Activated CD8-positive, alpha-beta memory T cell treated with anti-CD3 and anti-CD28 coated beads, Interleukin-2, amount 50 U/mL, for 4 hours (primary cell): ENCODE data around the gene MIEF1.

Experiments
- DNase-seq: peaks from one replicate; pipeline ENCODE4 v3.0.0-alpha.2; 2020

Gene MIEF1

DNA sequence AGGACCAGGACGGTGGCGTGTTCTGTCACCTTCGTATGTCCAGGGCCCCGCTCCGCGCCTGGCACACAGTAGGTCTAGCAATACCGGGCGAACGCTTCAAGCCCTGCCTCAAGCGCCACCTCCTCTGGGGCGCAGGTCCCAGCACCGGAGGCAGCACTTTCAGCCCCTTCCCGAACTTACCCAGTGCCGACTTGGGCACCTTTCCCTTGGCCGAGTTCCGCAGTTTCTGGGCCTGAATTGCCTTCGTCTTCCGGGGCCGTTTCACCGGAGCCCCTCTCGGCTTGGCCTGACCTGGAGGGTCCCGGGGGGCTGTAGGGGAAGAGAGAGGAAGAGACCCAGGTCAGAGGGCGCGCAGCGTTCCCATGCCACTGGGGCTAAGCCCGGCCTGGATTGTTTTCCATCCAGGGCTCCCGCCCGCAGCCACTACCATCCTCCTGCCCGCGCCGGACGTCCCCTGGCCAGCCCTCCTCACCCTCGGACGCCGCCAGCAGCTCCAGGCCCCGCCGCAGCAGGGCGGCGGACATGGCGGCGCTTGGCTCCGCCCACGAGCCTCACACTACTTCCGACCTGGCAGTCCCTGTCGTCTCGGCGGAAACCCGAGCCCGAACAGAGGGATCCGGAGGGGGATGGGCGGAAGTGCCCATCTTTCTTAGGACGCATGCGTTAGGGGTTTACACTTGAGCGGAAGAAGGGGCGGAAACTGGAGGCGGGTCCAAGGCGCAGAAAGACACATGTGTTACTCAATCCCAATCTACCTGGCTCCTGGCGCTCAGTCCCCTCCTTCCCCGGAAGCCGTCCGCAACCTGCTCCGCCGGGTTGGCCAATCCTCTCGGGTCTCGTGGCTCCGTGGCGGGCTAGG, 30.4 kb downstream of the MIEF1 start, which contains the start of gene RPS19BP1:
RPS19BP1 (minus strand) TSS at position 534 of the 859 bp plus-strand sequence; CDS start at position 524, 10 bp downstream.
- DNase-seq: peak; percentile 99

- DNase-seq: no peak
Observed at GRCh38 chr22:39534092-39534506, 32.0 kb downstream of the MIEF1 start.

DNA sequence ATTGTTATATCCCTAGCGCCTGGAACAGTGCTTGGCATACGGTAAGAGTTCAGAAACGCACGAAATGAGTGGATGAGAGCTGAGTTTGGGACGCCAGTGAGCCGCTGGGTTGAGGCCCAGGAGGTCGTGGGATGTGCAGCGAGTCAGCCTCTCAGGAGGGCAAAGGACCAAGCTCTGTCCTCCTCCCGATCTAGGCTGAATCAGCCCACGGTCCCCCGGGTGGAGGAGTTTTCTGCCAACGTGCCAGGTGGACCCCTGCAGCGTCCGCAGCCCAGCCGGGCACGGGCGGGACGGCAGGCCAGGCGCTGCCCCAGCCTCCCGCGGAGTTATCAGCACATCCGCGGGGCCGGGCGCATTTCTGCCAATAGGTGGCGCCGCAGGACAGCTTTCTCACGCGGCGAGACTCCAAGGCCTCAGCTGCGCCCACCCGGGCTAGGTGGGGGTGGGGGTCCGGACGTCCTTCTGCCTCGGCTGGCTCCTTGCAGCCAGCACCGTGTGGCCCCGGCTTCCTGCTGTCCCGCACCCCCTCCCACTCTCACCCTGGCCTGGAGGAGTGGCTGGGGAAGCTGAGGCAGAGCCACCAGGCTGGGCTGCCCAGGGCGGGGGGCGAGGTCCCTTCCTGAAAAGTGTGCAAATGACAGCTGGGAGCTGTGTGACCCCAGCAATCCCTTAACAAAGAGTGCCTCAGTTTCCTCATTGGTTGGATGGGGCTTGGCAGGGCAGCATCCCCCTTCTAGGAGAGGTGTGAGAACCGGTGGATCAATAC, 32.7 kb downstream of the MIEF1 start:
- peak; percentile 83 for DNase-seq

DNA sequence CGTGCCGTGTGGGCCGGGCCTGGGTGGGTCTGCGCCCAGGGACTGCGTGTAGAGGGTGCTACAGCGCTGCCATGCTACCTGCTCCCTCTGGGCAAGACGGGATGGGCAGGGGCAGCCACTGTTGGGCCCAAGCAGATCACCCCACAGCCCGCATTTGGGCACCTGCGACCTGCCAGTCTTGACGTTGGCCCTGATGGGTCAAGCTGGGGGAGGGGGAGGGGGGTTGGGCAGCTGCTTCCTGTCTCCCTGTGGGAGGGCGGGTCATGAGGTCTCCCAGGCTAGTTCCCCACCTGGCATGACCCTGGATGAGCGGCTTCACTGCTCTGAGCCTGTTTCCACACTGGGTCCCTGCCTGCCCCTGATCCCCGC, 33.3 kb downstream of the MIEF1 start:
- no peak for DNase-seq

DNA sequence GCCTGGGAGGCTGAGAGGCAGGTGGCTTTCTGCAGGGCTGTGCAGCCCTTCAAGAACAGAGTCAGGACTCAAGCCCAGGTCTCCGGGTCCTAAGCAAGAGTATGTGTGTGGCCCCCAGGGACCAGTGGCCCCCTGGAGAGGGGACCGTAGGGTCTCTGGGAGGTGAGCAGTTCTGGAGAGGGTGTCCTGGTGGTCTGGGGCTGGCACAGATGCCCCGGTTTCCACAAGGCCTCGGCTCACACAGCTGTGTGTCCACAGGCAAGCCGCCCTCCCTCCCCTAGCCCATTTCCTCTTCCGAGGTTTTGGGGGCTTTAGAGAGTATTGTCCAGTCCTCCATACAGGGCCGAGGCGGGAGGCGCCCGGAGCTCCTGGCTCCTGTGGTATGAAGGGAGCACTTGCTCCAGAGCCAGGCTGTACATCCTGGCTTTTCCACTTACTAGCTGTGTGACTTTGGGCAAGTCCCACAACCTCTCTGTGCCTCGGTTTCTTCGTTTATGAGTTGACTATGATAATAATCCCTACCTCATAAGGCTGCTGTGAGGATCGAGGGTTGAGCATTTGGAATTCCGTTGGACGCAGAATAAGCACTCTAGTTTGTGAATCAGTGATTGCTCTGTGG, 33.9 kb downstream of the MIEF1 start:
- no peak for DNase-seq

GRCh38 chr22:39536711-39537110, 34.6 kb downstream of the MIEF1 start:
- DNase-seq: no peak

- no peak for DNase-seq
Observed at GRCh38 chr22:39537975-39538374, 35.9 kb downstream of the MIEF1 start.

DNA sequence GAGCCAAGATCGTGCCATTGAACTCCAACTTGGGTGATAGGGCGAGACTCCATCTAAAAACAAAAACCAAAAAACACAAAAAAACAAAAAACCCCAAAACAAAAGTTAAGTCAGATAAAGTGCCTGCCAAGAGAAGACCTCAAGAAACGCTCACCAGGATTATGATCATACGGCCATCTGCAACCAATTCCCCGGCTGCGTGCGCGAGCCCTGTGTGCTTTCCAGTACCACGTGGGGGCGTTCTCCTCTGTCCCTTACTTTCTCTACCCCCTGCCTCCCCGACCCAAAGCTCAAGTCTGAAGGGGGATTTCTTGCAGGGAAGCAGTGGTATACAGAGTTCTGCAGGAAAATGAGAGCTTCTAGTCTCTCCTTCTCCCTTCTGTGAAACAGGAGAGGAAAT, 41.0 kb downstream of the MIEF1 start:
- no peak for DNase-seq

GRCh38 chr22:39545386-39546365, 43.6 kb downstream of the MIEF1 start:
- peak; percentile 72 for DNase-seq

- no peak for DNase-seq
Observed at GRCh38 chr22:39546889-39547586, 44.9 kb downstream of the MIEF1 start.

DNA sequence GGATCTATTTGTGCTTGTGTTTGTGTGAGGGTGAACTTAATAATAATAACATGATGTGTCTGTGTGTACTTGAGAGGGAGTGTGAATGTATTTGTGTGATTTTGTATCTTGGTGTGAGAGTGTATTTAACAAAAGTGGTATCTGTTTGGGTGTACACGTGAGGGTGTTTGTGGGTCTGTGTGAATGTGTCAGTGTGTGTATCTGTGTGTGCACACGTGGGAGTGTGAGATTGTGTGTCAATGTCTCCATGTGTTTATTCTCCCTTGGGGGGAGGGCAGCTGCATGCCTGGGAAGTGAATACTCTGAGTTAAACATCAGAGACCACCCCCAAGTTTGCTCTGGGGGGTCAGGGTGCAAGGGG, 45.5 kb downstream of the MIEF1 start:
- no peak for DNase-seq

DNA sequence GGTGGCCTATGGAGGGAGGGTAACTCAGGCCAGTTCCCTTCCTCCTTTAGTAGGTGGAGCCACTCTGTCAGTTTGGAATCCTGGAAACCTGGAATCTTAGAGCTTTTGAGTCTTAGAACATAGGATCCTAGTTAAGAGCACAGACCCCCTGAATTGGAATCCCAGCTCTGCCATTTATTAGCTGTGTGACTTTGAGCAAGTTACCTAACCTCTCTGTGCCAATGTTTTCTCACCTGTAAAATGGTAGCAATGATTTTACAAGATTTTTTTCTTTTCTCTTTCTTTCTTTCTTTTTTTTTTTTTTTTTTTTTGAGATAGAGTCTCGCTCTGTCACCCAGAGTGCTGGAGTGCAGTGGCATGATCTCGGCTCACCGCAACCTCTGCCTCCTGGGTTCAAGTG, 51.3 kb downstream of the MIEF1 start:
- no peak for DNase-seq

DNA sequence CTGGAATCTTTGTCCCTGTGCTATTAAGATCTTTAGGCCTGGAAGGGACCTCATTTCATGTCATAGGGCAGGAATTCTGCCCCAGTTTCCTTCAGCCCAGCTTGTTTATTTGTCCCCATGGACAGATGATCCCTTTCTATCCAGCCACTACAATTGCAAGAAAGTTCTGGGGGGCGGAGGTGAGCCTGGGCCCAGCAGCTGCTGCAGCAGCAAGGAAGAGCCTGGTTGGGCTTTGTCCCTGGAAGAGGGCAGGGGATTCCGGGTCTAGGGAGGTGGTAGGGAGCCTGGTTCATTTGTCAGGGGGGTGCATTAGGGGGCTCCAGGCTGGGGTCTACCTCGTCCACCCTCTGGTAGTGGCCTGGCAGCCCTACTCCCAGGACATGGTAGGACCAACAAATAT, 52.1 kb downstream of the MIEF1 start:
- DNase-seq: no peak

- peak; percentile 51 for DNase-seq
Observed at GRCh38 chr22:39556970-39557841, 55.1 kb downstream of the MIEF1 start.

- no peak for DNase-seq
Observed at GRCh38 chr22:39558254-39558727, 56.2 kb downstream of the MIEF1 start.

DNA sequence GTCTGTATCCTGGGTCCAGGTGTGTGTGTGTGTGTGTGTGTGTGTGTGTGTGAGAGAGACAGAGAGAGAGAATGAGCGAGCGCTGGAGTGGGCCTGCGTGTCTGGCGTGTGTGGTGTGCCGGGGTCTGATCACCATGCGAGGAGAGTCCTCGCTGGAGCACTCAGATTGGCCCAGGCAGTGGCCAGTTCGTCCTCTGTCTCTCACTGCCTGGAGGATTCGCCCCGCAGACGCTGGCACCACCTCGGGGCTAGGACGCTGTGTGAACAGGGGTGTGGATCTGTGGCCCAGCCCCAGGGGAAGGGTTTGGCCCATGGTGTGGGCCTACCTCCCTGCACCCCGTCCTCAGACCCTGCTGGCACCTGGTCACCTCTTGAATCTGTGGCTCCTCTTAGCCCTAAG, 56.9 kb downstream of the MIEF1 start:
- DNase-seq: no peak

- DNase-seq: no peak
Observed at GRCh38 chr22:39559456-39560105, 57.5 kb downstream of the MIEF1 start.

- DNase-seq: no peak
Observed at GRCh38 chr22:39560127-39560526, 58.0 kb downstream of the MIEF1 start.

DNA sequence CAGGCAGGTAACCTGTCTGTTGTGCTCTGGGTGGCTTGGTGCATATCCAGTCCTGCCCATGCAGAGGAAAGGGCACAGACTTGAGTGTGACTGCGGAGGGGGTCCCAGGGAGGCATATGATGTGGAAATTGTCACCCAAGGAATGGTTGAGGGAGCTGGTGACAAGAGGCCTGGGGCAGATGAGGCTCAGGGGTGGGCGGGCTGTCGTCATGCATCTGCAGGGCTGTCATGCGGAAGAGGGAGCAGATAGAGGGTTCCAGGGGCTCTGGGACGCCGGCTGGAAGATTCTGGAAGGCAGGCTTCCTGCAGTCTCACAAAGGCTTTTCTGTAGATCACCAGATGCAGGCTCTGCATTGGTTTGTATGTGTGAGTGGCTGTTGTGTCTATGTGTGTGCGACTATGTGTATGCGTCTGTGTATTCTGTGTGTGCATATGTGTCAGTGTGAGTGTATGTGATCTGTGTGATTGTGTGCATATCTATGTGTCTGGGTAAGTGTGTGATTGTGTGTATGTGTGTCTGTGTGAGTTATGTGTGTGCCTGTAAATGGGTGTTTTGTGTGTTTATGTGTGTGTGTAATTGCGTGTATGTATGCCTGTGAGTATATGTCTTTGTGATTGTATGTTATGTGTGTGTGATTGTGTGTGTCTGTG, 60.9 kb downstream of the MIEF1 start:
- DNase-seq: no peak
